Aorta (tissue), 5 donors: ENCODE data around the gene KRT82. TPM values are rescaled to one million over a fixed set of nuclear protein-coding genes. Genes with fewer than 3 reads are reported as not detected.

Source experiments
- ATAC-seq: fragments of 200-7000 bp; cut with Tn5 transposase; one replicate; pipeline ENCODE4 v1.9.1; 2022; ENCODE audit warnings: moderate library complexity; ENCODE audit not compliant: low FRiP score
- DNase-seq, 2 donors: peaks; one replicate each; pipeline ENCODE4 v3.0.0-alpha.2; 2020
- H3K27ac ChIP-seq, 2 donors: one replicate each; pipeline ENCODE4 v1.5.1; 2013; ENCODE audit warnings: low read length in 2 of 2, mild to moderate bottlenecking in 2 of 2, moderate library complexity in 2 of 2, control low read depth in 1 of 2, inconsistent platforms in 1 of 2, low read depth in 1 of 2
- H3K27me3 ChIP-seq, 2 donors: one replicate each; pipeline ENCODE4 v1.6.1; 2013; ENCODE audit warnings: control low read depth in 1 of 2, low read length in 1 of 2, mild to moderate bottlenecking in 1 of 2, moderate library complexity in 1 of 2; ENCODE audit not compliant: insufficient read depth in 2 of 2, control insufficient read depth in 1 of 2
- H3K36me3 ChIP-seq, 2 donors: one replicate each; pipeline ENCODE4 v1.6.1; 2013; ENCODE audit warnings: control low read depth in 1 of 2, low read length in 1 of 2, mild to moderate bottlenecking in 1 of 2; ENCODE audit not compliant: insufficient read depth in 2 of 2, control insufficient read depth in 1 of 2
- H3K4me1 ChIP-seq, 2 donors: one replicate each; pipeline ENCODE4 v1.6.1; 2013; ENCODE audit warnings: low read length in 2 of 2, control low read depth in 1 of 2, mild to moderate bottlenecking in 1 of 2, moderate library complexity in 1 of 2; ENCODE audit not compliant: insufficient read depth in 2 of 2, control insufficient read depth in 1 of 2
- H3K4me3 ChIP-seq, 2 donors: one replicate each; pipeline ENCODE4 v1.5.1; 2013; ENCODE audit warnings: low read length in 2 of 2, control low read depth in 1 of 2, mild to moderate bottlenecking in 1 of 2
- H3K9me3 ChIP-seq: one replicate; pipeline ENCODE4 v1.6.1; 2013; ENCODE audit warnings: mild to moderate bottlenecking, low read length; ENCODE audit not compliant: control insufficient read depth
- WGBS, 2 donors: extraction: QIAGEN DNeasy Blood & Tissue Kit; methylation state at CpG; one replicate each; pipeline ENCODE4 v1.1.7; 2013; 5-methylcytosine and 5-hydroxymethylcytosine counted together
- intact Hi-C, 2 donors: fragments of 100-400 bp; cut with DNase I; formaldehyde crosslinking; loops; one replicate each; pipeline versions ENCODE4 v1.14.2 to v1.15.0; 2022
- polyA plus RNA-seq, 2 donors: library from polyadenylated mRNA; stranded (reverse); fragments of 200-250 nt; gene quantifications; one replicate each; pipeline ENCODE4 v1.2.3, GENCODE V29; 2013
- total RNA-seq, 2 donors: library from RNA; stranded (reverse); fragmentation: NEBNext Ultra II Directional; extraction: Animal tissue kit (Norgen Biotek cat#: 25700); gene quantifications; one replicate each; pipeline ENCODE4 v1.2.1, GENCODE V29; 2021
- donor health status: healthy with polysubstance abuse.
- donor health status: Bipolar disorder and iron deficiency.
- donor health status: DM: no; HTN: no; CAD: no.
- donor health status: DM: no; HTN: no; CAD: no.
- donor health status: DM: yes; HTN: yes; CAD: no.

Gene KRT82
- total and polyA plus RNA-seq, 4 donors: not detected

- no peak overlapping the region for H3K4me3 ChIP-seq
- DNase-seq (peak in 1 of 2 donors; percentile 51), ATAC-seq (no peak)
- H3K27ac ChIP-seq: no peak overlapping the region
- H3K27me3 ChIP-seq: no peaks in the 10 kb centered on the region
- 84 to 91% methylated on average over 13 to 14 of the region's 14 CpGs for WGBS, 2 donors
- H3K9me3 ChIP-seq: no peaks in the 10 kb centered on the region
- H3K36me3 ChIP-seq: no peaks in the 10 kb centered on the region
- H3K4me1 ChIP-seq: no peaks in the 10 kb centered on the region
- intact Hi-C loops: no loop called here
Observed at GRCh38 chr12:52364901-52365489, 41.1 kb downstream of the KRT82 start.

DNA sequence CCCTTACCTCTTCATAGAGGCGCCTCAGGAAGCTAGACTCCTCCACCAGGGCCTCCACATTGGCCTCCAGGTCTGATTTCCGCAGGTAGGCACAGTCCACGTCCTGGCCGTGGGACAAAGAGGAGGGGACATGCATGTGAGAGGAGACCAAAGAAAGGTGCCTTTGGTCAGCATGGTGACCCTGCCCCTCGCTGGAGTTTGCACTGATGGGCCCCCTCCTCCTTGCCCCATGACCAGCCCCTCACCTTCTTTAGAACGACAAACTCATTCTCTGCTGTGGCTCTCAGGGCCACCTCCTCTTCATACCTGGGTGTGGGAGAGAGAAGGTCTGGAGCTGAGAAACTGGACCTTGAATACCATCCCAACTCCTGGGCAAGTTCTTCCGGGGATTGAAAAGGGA is 42.1 kb downstream of the KRT82 start:
- WGBS, 2 donors: 91 to 92% methylated on average over 7 of the region's 7 CpGs
- H3K27me3 ChIP-seq: no peaks in the 10 kb centered on the region
- no peak overlapping the region for H3K27ac ChIP-seq
- no peaks in the 10 kb centered on the region for H3K9me3 ChIP-seq
- H3K4me1 ChIP-seq: no peaks in the 10 kb centered on the region
- peak in 1 of 2 donors; percentile 36 for DNase-seq
- ATAC-seq: no peak
- intact Hi-C loops: no loop called here
- no peak overlapping the region for H3K4me3 ChIP-seq
- H3K36me3 ChIP-seq: no peaks in the 10 kb centered on the region

DNA sequence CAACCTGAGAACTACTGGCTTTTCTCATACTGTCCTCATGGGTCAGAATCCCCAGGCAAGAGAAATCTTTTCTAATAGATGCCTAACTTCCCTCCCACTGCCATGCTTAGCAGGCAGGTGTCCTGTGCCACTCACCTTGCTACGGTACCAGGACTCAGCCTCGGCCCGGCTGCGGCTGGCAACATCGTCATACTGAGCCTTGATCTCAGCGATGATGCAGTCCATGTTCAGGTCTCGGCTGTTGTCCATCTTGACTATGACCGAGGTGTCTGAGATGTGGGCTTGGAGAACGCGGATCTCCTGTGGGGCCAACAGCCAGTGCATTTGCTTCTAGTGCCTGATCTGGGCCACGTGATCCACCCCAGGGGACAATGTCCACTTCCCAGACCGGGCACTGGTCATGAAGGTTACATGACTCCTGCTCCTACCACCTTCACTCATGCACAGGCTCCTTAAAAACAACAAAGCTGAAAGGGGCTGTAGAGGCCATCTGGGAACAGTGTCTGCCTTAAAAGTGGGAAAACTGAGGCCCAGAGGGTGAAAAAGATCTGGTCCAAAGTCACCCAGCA is 42.9 kb downstream of the KRT82 start:
- Histone ChIP-seq H3K4me3 (no peak overlapping the region), H3K27me3 (no peaks in the 10 kb centered on the region), H3K4me1 (no peaks in the 10 kb centered on the region), H3K27ac (no peak overlapping the region), H3K36me3 (no peaks in the 10 kb centered on the region), H3K9me3 (no peaks in the 10 kb centered on the region)
- intact Hi-C loops: no loop called here
- ATAC-seq (no peak), DNase-seq (no peak)
- 96% methylated on average over 12 of the region's 12 CpGs for WGBS, 2 donors

- intact Hi-C loops: no loop called here
- DNase-seq: no peak
- H3K36me3 ChIP-seq: no peaks in the 10 kb centered on the region
- no peak overlapping the region for H3K4me3 ChIP-seq
- no peaks in the 10 kb centered on the region for H3K27me3 ChIP-seq
- no peaks in the 10 kb centered on the region for H3K9me3 ChIP-seq
- H3K27ac ChIP-seq: no peak overlapping the region
- 89% methylated on average over 11 of the region's 11 CpGs for WGBS, 2 donors
- H3K4me1 ChIP-seq: no peaks in the 10 kb centered on the region
- no peak for ATAC-seq
Observed at GRCh38 chr12:52362118-52362726, 43.9 kb downstream of the KRT82 start.

DNA sequence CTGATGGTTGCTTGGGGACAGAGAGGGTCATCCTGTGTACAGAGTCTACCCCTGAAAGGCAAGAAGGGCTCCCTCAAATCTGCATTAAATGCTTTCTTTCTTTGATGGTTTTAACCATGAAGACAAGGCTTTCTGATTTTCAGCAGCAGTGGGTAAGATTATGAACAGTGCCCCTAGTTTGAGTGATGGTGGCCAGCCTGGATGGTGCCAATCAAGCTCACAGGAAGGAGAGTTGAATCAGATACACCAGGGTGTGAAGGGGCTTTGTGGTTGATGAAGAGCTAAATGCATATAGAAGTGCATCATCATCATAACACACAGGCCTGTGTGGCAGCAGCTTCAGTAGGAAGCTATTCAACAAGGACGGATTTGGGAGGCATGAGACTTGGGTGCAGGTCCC is 44.6 kb downstream of the KRT82 start:
- Histone ChIP-seq H3K4me3 (no peak overlapping the region), H3K9me3 (no peaks in the 10 kb centered on the region), H3K4me1 (no peaks in the 10 kb centered on the region), H3K27ac (no peak overlapping the region), H3K36me3 (no peaks in the 10 kb centered on the region), H3K27me3 (no peaks in the 10 kb centered on the region)
- intact Hi-C loops: no loop called here
- ATAC-seq: no peak
- 71 to 90% methylated on average over 1 of the region's 1 CpG for WGBS, 2 donors
- no peak for DNase-seq

DNA sequence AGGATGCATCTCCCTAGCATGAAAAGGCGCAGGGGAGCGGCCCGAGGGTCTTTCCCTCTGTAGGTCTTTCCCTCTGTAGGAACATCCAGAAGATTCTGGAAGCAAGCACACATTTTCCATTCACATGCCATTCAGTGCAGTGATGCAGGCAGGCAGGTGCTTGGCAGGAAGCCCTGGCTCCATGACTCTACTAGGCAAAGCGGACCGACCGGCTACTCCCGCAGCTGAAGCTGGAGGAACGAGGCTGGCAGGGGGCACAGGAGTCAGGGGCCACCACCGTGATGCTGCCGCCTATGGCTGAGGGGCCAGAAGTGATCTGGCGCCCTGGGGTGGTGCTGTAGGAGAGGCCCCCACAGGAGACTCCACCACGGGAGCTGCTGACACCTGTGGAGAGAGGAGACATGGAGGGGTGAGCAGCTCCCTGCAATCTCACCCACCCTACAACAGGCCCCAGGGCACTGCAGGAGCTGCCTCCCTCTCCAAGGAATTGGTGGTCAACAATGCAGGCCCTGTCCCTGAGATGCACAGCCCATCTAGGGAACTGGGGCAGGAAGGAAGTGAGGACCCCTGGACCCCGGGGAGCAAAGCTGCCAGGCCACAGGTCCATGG is 45.4 kb downstream of the KRT82 start:
- Histone ChIP-seq H3K4me3 (no peak overlapping the region), H3K4me1 (no peaks in the 10 kb centered on the region), H3K27ac (no peak overlapping the region), H3K36me3 (no peaks in the 10 kb centered on the region), H3K27me3 (no peaks in the 10 kb centered on the region), H3K9me3 (no peaks in the 10 kb centered on the region)
- intact Hi-C loops: no loop called here
- whole genome bisulfite sequencing, 2 donors: 82 to 83% methylated on average over 13 of the region's 13 CpGs
- DNase-seq (peak in 1 of 2 donors; percentile 65), ATAC-seq (no peak)

GRCh38 chr12:52360106-52360662 is 46.0 kb downstream of the KRT82 start:
- no peaks in the 10 kb centered on the region for H3K9me3 ChIP-seq
- H3K27me3 ChIP-seq: no peaks in the 10 kb centered on the region
- ATAC-seq: no peak
- intact Hi-C loops: no loop called here
- no peaks in the 10 kb centered on the region for H3K36me3 ChIP-seq
- H3K4me1 ChIP-seq: no peaks in the 10 kb centered on the region
- peak in 1 of 2 donors; percentile 55 for DNase-seq
- H3K27ac ChIP-seq: no peak overlapping the region
- 92 to 93% methylated on average over 7 of the region's 7 CpGs for WGBS, 2 donors
- H3K4me3 ChIP-seq: no peak overlapping the region

DNA sequence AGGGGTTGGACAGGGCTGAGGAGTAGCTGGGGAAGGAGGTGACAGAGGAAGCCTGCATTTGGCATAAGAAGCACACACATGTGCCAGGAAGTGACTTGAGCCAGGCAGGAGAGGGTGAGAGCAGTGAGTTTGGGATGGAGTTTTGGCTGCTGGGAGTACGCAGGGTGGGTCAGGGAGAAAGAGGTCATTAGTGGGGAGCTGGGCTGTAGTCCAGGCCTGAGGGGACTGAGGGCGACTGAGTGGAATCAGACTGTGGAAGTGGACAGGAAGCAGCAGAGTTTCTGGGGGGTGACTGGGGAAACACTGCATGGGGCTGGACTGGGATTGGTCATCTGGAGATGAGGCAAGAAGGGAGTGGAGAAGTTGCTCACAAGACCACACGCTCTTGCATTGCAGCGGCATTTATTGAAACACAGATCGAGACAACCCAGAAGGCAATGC is 46.5 kb downstream of the KRT82 start:
- Histone ChIP-seq H3K36me3 (no peaks in the 10 kb centered on the region), H3K9me3 (no peaks in the 10 kb centered on the region), H3K27ac (no peak overlapping the region), H3K4me1 (no peaks in the 10 kb centered on the region), H3K27me3 (no peaks in the 10 kb centered on the region), H3K4me3 (no peak overlapping the region)
- no peak for ATAC-seq
- peak in 1 of 2 donors; percentile 42 for DNase-seq
- intact Hi-C loops: no loop called here
- 73 to 74% methylated on average over 5 of the region's 5 CpGs for WGBS, 2 donors
